Kidney capillary endothelial cell (primary cell): ENCODE data around the gene CUL4B.
"Not testable (repeated sequence)": the region's sequence is repeated elsewhere in the genome, so short reads cannot be mapped to it uniquely, and the experiment has no call there.

Experiments
- DNase-seq: peaks from one replicate; pipeline ENCODE4 v3.0.0-alpha.2; 2018; ENCODE audit warnings: low spot score

The CUL4B gene

DNA sequence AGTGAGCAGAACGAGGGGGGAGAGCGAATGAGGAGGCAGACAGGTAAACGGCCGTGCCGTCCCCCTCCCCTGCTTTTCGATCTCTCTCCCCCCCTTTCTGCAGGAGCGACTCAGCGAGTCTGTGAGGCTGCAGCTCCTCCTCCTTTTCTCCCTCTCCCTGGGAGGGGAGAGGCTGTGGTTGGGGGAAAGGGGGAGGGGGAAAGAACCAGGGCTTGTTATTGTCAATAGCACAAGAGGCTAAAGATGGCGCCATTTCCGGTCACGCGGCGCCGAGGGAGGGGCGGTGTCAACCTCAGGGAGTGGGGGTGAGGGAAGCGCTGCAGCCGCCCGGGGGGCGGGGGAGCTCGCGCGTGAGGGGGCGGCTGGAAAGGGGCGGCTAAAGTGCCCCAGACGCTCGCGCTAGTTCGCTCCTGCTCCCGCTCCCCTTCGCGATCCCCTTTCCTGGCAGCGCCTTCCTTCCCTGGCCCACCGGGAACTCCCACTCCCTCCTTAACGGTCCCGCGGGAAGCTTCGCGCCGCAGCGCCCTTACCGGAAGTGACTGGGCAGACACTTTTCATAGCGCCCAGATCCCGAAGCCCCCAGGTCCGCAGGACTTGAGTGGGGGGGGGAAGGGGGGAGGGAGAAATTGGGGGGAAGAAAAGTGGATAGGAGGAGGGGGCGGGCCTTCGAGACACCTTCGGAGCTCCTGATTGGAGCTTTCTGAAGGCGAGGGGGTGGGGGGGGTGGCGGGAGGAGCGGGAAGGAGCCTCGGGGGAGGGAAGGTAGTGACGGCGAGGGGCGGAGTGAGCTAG is at the start of gene CUL4B:
Gene CUL4B, minus strand, starts transcription at position 121 of the 792 bp plus-strand sequence. CDS start 324 bp downstream, outside the sequence.
- DNase-seq = peak; percentile 79

- DNase-seq = peak; percentile 33
Measured at GRCh38 chrX:120604361-120604782, 43.6 kb upstream of the CUL4B start.

DNA sequence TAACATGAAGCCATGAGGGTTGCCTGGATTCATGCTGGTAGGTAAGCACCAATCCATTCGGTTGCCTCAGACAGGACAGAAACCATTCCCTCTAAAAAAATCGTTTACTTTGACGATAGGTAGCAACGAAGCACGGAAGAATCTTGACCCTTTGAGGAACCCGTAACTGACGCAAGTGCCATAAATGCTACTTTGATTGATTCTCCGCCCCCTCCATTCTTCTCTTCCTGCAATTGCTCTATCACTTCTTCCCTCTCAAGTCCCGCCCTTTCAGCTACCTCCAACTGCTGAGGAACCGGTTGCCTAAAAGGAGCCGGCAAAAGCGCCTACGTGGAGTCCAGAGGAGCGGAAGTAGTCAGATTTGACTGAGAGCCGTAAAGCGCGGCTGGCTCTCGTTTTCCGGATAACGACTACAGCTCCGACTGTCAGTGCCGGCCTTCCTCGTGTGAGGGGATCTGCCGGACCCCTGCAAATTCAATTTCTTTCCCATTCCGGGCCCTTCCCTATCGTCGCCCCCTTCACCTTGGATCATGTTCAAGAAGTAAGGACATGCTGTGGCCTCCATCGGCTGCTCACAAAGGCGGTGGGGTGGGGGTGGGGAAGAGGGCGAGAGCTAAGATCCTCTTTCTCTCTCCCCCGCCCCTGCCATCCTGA is 43.1 kb upstream of the CUL4B start, which contains the start of gene MCTS1:
Gene MCTS1, plus strand, starts transcription at position 395 of the 654 bp plus-strand sequence. Its CDS starts 136 bp downstream, at position 531.
- peak; percentile 62 for DNase-seq

DNA sequence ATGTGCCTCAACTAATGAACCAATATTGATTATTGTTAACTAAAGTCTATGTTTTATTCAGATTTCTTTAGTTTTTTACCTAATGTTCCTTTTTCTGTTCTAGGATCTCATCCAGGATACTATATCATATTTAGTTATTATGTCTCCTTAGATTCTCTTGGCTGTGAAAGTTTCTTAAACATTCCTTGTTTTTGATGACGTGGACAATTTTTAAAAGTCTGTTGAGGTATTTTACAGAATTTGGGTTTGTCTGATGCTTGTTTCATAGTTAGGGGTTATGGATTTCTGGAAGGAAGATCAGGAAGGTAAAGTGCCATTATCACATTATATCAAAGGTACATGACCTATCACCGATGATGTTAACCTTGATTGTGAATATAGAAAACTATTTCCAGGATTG is 24.9 kb upstream of the CUL4B start:
- DNase-seq = no peak

- no peak for DNase-seq
Measured at GRCh38 chrX:120575379-120576114, 14.8 kb upstream of the CUL4B start.

DNA sequence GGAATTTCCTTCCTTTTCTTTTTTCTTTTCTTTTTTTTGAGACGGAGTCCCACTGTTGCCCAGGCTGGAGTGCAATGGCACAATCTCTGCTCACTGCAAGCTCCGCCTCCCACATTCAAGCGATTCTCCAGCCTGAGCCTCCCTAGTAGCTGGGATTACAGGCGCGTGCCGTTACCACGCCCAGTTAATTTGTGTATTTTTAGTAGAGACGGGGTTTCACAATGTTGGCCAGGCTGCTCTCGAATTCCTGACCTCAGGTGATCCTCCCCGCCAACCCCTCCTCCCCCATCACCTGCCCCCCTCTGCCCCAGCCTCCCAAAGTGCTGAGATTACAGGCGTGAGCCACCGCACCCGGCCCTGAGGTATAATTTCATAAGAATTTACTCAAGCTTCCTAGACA is 13.0 kb upstream of the CUL4B start:
- not testable (repeated sequence) for DNase-seq

DNA sequence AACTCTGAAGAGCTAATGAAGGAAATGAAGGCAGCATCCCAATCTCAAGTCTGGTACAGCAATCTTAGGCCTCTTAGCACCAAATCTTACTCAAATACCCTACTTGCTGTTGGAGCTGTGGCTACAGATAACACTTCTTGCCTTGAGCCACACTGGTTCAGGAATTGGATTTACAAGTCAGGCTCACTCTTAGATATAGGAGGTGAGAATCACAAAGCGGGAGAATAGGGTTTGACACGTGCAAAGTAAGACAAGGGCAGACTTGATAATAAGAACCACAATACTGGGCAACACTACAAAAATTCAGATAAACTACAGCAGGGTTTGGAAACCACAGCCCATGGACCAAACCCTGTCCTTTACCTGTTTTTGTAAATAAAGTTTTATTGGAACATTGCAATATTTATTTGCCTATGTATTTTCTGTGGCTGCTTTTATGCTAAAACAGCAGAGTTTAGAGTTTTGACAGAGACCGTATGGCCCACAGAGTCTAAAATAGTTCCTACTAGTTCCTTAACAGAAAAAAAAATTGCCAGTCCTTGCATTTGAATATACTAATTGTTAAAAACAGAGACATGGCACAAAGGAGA is 9.3 kb upstream of the CUL4B start:
- DNase-seq = no peak

DNA sequence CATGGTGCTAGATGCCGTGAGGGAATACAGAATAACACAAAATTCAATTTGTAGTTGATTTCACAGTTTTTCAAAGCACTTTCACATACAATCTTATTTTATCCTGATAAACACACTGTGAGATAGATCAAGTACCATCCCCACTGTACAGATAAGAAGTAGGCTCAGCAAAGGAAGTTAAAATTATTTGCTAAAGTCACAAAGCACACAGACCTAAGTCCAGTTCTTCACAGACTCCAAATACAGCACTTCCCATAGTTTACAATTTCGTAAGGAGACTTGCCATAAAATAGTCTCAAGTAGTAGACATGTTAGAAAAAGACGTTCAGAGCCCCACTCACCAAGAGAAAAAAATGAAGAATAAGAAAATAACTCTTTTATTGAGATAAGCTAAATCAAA is 7.8 kb upstream of the CUL4B start:
- no peak for DNase-seq

DNA sequence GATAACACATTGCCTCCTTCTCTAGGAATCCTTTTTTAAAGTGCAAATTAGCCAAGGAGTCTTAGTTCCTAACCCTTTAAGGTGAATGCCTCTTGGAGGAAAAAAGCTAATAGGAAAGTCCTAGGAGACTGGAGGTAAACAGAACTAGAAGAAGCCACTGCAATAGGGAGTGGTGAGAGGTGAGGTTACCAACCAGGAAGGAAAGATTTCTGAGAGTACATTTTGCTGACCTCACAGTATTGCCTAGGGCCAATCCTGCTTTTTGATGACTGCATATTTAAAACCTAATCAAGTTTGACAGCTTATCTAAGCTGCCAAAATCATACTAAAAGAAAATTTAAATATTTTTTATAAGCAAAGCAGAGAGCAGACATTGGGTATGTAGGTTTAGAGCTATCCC is 7.3 kb upstream of the CUL4B start:
- DNase-seq = no peak

DNA sequence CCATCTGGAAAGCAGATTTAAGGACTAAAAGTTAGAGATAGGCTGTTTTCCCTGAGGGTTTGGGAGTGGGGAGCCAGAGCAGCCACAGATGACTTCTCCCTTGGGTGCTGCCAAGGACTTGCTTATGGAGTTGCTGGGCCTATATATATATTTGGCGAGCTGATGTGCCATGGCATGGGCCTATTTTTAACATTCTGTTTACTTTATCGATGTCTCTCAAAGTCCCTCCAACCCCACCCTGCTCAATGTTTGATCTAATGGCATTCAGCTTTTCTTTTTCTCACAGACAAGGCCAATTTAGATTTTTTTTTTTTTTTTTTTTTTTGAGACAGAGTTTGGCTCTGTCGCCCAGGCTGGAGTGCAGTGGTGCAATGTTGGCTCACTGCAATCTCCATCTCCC is 6.1 kb upstream of the CUL4B start:
- no peak for DNase-seq

- no peak for DNase-seq
Measured at GRCh38 chrX:120564925-120565324, 4.2 kb upstream of the CUL4B start.

DNA sequence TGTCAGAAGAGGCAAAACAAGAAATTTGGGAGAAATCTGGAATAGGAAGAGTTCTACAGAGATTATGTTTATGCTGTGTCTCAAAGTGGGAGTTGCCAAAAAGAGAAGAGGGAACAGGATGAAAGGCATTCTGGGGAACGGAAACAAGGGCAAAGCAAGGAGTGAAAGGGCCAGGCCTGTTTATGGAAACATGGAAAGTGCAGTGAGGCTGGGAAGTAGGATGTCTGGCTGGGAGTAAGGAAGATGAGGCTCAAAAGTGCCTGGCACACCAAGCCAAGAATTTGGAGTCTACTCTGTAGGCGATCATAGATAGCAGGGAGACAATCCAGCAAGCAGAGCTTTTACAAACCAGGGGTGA is 1.8 kb upstream of the CUL4B start:
- DNase-seq = no peak

- DNase-seq = peak; percentile 44
Measured at GRCh38 chrX:120561634-120562568, 1.1 kb upstream of the CUL4B start.

DNA sequence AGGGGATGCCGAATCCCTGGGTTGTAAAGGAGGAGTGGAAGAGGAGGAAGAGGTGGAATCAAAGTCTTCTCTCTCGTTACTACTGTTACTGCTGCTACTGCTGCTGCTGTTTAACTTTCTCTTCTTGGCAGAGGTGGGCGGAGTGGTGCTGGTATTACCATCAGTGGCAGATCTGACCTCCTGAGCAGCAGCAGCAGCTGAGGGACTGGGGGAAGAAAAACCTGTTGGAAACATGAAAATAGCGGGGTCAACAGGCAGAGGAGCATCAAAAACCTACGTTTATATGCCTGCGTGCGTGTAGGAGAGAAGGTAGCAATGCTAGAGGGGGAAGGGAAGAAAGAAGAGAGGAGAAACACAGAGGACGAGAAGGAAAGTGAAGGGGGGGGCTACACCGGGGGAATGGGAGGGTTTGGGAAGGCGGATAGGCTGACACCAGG is 339 bp downstream of the CUL4B start:
- peak; percentile 15 for DNase-seq

GRCh38 chrX:120559804-120560203 is 958 bp downstream of the CUL4B start:
- DNase-seq = no peak

- DNase-seq = no peak
Measured at GRCh38 chrX:120556251-120556650, 4.5 kb downstream of the CUL4B start.

DNA sequence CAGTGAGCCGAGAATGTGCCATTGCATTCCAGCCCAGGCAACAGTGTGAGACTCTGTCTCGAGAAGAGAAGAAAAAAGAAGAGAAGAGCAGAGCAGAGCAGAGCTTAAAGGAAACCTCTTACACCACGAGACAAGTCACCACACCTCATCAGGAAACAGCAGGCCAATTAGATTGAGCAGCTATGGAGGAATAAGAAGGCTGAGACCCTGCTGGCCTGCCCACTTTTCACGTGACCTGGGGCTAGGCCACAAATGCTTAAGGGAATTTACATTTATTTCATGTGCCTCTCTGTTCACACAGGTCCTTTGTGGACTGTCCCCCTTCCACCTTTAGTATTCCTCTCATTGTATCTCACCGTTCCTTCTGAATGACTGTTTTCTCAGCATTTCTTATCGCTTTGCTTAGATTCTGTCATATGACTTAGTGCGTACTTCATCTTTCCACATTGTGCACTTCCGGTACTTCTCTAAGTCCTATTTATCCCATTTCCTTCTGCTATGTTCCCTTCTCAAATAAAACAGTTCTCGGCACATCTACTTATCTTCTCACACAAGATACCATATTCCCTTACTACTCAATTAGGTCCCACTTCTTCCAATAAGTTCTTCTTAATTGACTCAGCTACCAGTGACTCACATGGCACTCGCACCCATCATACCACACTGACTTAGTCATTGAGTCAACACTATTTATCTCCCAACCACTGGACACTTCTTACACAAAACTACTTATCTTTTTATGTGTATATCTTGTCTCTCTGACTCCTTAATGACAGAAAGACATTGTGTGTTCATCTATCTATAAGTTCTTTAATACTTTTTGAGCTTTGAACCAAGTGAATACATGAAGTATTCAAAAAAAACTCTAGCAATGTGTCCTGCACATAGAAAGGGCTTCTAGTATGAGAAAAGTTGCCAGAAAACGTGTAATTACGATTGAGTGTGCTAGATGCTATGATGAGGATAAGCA is 11.0 kb downstream of the CUL4B start:
- DNase-seq = peak; percentile 55

GRCh38 chrX:120536061-120536460 is 24.7 kb downstream of the CUL4B start:
- no peak for DNase-seq

GRCh38 chrX:120534413-120535205 is 26.2 kb downstream of the CUL4B start:
- no peak for DNase-seq
